Esophagus squamous epithelium (tissue), 5 donors: ENCODE results near the gene ERO1B. TPM values are rescaled to one million over a fixed set of nuclear protein-coding genes. Genes with fewer than 3 reads are reported as not detected.

Experiments
- DNase-seq: peaks from one replicate; lab custom pipeline; 2025; lab: John Stamatoyannopoulos, UW
- H3K27ac ChIP-seq, 4 donors: fragments of 200-600 bp; sonication (generic); one replicate each; pipeline ENCODE4 v1.5.1; 2016 to 2019; ENCODE audit warnings: mild to moderate bottlenecking in 1 of 4
- H3K27me3 ChIP-seq, 4 donors: fragments of 200-600 bp; sonication (generic); 1 replicate in 3 of 4; 2 replicates in 1 of 4; pipeline versions ENCODE4 v1.5.1 to v1.6.0; 2017 to 2021; ENCODE audit warnings: antibody characterized with exemption in 1 of 4
- H3K36me3 ChIP-seq, 3 donors: fragments of 200-600 bp; sonication (generic); one replicate each; pipeline ENCODE4 v1.5.1; 2016 to 2019
- H3K4me1 ChIP-seq, 3 donors: fragments of 200-600 bp; sonication (generic); one replicate each; pipeline ENCODE4 v1.5.1; 2017 to 2019
- H3K4me3 ChIP-seq, 4 donors: fragments of 200-600 bp; sonication (generic); 1 replicate in 3 of 4; 2 replicates in 1 of 4; pipeline ENCODE4 v1.5.1; 2016 to 2019; ENCODE audit warnings: mild to moderate bottlenecking in 2 of 4, moderate library complexity in 1 of 4
- H3K9me3 ChIP-seq, 3 donors: fragments of 200-600 bp; sonication (generic); one replicate each; pipeline ENCODE4 v1.5.1; 2016 to 2019
- CTCF ChIP-seq, 6 experiments: fragments of 450-650 bp in 4 of 6; fragments of 200-600 bp in 2 of 6; sonication (generic) in 2 of 6; IDR thresholded peaks; one replicate each; pipeline ENCODE4 v1.5.1; 2016 to 2019; ENCODE audit warnings: antibody characterized with exemption in 6 of 6, mild to moderate bottlenecking in 4 of 6, moderate library complexity in 4 of 6
- POLR2A ChIP-seq, 4 donors: fragments of 450-650 bp; IDR thresholded peaks; one replicate each; pipeline ENCODE4 v1.6.1; 2017; ENCODE audit warnings: antibody characterized with exemption in 4 of 4, mild to moderate bottlenecking in 4 of 4, moderate library complexity in 3 of 4
- WGBS, 2 donors: methylation state at CpG; one replicate each; pipeline ENCODE4 v1.1.5; 2018; 5-methylcytosine and 5-hydroxymethylcytosine counted together
- intact Hi-C: fragments of 100-400 bp; cut with DNase I; formaldehyde crosslinking; loops from one replicate; pipeline ENCODE4 v1.15.0; 2022
- total RNA-seq, 4 donors: library from RNA; depleted of rRNA; stranded (reverse); fragments of >200 nt; gene quantifications; one replicate each; pipeline ENCODE4 v1.1.0, GENCODE V29; 2016
- donor health status: DM: yes; HTN: yes; CAD: no.

ERO1B gene
- total RNA-seq, 4 donors from 2014 or later, result 1.2 to 6.3 (median 2.4) TPM

GRCh38 chr1:236228411-236228810 is 53.3 kb downstream of the ERO1B start:
- no peak for DNase-seq
- Histone ChIP-seq H3K4me3 (no peak overlapping the region), H3K36me3 (peaks cover 0 to 41% (median 0%) of the 10 kb centered on the region in 3 donors), H3K4me1 (no peaks in the 10 kb centered on the region), H3K27ac (no peak overlapping the region), H3K27me3 (no peaks in the 10 kb centered on the region), H3K9me3 (no peaks in the 10 kb centered on the region)
- TF ChIP-seq CTCF (IDR thresholded peaks at IDR 0.05) (no peak), POLR2A (IDR thresholded peaks at IDR 0.05) (no peak)
- intact Hi-C loops, result no loop called here
- WGBS, 2 donors, result 75 to 81% methylated on average over 4 of the region's 4 CpGs

DNA sequence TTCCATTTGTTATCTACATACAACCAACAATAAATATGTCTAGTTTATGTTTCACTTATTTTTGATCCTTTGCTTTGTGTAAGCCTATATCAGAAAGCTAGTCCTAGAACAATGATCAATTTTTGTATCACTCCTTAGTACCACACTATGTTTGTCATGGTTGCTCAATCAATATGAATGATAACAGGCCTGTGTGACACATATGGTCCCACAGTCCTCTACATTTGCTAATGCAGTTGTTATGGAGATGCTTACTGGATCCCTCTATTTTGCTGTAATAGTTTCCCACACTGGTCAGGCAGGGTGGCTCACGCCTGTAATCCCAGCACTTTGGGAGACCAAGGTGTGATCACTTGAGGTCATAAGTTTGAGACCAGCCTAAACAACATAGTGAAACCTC is 59.1 kb downstream of the ERO1B start:
- WGBS, 2 donors, result 100% methylated on average over 1 of the region's 1 CpG; no CpG with 5 or more reads in 1 of the 2 donors
- Histone ChIP-seq H3K36me3 (peaks cover 0 to 43% (median 0%) of the 10 kb centered on the region in 3 donors), H3K9me3 (no peaks in the 10 kb centered on the region), H3K27me3 (no peaks in the 10 kb centered on the region), H3K27ac (no peak overlapping the region), H3K4me3 (no peak overlapping the region), H3K4me1 (no peaks in the 10 kb centered on the region)
- intact Hi-C loops, result no loop called here
- no peak for TF ChIP-seq POLR2A (IDR thresholded peaks at IDR 0.05)
- TF ChIP-seq CTCF (IDR thresholded peaks at IDR 0.05), result no peak
- no peak for DNase-seq

DNA sequence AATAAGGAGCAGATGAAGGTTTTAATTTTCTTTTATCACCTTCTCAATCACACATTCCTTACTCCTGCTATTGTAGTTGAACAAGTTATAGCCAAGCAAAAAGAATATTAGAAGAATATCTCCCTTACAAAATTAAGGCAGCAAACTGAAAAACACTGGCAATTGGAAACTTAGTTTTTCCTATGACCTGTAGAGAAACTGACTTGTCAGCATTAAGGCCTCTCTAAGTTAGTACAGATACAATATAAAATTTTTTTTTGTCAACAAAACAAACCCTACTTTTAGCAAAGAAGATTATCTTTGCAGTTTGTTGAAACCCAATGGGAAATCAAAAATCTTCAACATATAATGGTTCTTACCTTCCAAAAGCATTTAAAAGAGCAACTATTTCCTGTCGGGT is 61.3 kb downstream of the ERO1B start:
- intact Hi-C loops, result no loop called here
- Histone ChIP-seq H3K27ac (no peak overlapping the region), H3K4me1 (no peaks in the 10 kb centered on the region)

GRCh38 chr1:236214761-236215160 is 67.0 kb downstream of the ERO1B start:
- Histone ChIP-seq H3K4me3 (no peak overlapping the region), H3K27me3 (no peaks in the 10 kb centered on the region), H3K9me3 (no peaks in the 10 kb centered on the region), H3K36me3 (peaks cover 0 to 22% (median 0%) of the 10 kb centered on the region in 3 donors), H3K27ac (no peak overlapping the region), H3K4me1 (no peaks in the 10 kb centered on the region)
- TF ChIP-seq POLR2A (IDR thresholded peaks at IDR 0.05) (no peak), CTCF (IDR thresholded peaks at IDR 0.05) (no peak)
- intact Hi-C loops, result no loop called here
- no peak for DNase-seq
- 69 to 75% methylated on average over 1 of the region's 1 CpG for WGBS, 2 donors

More for the DNA sequence above, 61.3 kb downstream of the ERO1B start:
- DNase-seq, result no peak
- no peak overlapping the region for H3K4me3 ChIP-seq
- no peak for TF ChIP-seq POLR2A (IDR thresholded peaks at IDR 0.05)
- no peak for TF ChIP-seq CTCF (IDR thresholded peaks at IDR 0.05)
- WGBS, 2 donors, result 94 to 100% methylated on average over 1 of the region's 1 CpG
- H3K27me3 ChIP-seq, result no peaks in the 10 kb centered on the region
- peaks cover 0 to 39% (median 0%) of the 10 kb centered on the region in 3 donors for H3K36me3 ChIP-seq
- no peaks in the 10 kb centered on the region for H3K9me3 ChIP-seq

DNA sequence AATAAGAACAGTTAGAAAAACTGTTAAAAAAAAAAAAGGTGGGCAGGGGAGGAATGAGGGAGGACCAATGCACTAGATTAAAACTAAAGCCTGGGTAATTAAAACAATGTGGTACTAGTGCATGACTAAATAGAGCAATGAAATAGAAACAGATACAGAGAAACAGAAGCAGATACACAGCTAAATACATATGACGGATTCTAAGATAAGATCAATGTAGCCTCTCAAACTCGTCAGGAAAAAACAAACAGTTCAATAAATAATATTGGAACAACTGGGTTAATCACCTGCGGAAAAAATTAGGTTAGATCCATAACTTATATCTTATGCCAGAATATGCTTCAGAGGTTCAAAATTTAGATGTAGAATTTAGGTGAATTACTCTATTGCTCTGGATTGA is 68.2 kb downstream of the ERO1B start:
- peaks cover 0 to 32% (median 0%) of the 10 kb centered on the region in 3 donors for H3K36me3 ChIP-seq
- H3K27ac ChIP-seq, result no peak overlapping the region
- WGBS, 2 donors, result 88 to 89% methylated on average over 3 of the region's 3 CpGs
- no peaks in the 10 kb centered on the region for H3K27me3 ChIP-seq
- TF ChIP-seq CTCF (IDR thresholded peaks at IDR 0.05) (no peak), POLR2A (IDR thresholded peaks at IDR 0.05) (no peak)
- no peaks in the 10 kb centered on the region for H3K9me3 ChIP-seq
- H3K4me3 ChIP-seq, result no peak overlapping the region
- H3K4me1 ChIP-seq, result no peaks in the 10 kb centered on the region
- intact Hi-C loops, result no loop called here
- DNase-seq, result no peak
